NCI-H510A treated with DMSO at 0.1 percent for 48 hours (cell line): ENCODE results near the gene DDN.

Source experiments
- DNase-seq: peaks from one replicate; lab custom pipeline; 2025; lab: John Stamatoyannopoulos, UW

Gene DDN

GRCh38 chr12:49013428-49013827, 14.3 kb upstream of the DDN start:
- no peak for DNase-seq

DNA sequence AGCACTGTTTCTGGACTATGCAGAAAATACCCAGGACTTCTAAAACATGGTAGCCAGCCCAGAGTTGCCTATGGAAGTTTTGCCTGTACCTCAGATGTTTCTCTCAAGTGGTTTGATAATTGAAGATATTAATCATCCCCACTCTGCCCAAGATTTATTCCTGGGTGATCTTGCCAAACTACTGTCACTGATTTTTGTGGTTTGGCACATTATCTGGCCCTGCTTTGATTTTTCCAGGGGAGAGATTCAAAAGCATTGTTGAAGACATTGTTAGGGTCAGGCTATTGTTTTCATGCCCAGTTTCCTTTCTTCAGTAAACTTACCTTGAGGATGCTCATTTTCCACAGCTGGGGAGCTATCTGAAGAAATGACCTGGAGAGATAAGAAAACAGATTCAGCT, 13.6 kb upstream of the DDN start:
- DNase-seq: no peak

- no peak for DNase-seq
These were observed 11.0 kb upstream of the DDN start for GRCh38 chr12:49010092-49010668.

DNA sequence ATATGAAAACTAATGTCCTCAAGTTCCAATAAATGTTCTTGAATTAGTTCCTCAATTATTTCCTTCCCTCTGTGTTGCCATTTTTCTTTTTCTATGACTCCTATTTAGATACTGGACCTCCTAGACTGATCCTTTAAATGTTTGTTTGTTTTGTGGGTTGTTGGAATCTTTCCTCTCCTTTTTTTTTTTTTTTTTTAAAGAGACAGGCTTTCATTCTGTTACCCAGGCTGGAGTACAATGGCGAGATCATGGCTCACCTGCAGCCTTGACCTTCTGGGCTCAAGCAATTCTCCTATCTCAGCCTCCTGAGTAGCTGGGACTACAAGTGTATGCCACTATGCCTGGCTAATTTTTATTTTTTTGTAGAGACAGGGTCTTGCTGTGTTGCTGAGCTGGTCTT, 9.8 kb upstream of the DDN start:
- DNase-seq: no peak

DNA sequence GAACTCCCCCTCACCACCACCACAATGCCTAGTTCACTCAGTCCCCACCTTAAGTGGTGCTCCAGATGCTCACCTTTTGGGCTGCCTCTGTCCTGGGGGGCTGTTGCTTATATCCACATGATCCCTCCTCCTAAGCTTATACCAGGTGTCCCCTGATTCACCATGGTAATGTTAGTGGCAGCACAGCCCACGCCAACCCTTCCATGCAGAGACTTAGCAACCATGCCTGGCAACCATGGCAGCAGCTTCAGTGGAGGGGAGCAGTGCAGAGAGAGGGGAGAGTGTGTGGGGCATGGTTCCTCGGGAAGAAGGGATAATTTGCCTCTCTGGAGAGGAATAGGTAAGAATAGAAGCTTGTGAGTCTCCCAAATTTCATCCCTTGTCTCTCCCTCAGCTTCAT, 1.2 kb upstream of the DDN start:
- DNase-seq: no peak

DNA sequence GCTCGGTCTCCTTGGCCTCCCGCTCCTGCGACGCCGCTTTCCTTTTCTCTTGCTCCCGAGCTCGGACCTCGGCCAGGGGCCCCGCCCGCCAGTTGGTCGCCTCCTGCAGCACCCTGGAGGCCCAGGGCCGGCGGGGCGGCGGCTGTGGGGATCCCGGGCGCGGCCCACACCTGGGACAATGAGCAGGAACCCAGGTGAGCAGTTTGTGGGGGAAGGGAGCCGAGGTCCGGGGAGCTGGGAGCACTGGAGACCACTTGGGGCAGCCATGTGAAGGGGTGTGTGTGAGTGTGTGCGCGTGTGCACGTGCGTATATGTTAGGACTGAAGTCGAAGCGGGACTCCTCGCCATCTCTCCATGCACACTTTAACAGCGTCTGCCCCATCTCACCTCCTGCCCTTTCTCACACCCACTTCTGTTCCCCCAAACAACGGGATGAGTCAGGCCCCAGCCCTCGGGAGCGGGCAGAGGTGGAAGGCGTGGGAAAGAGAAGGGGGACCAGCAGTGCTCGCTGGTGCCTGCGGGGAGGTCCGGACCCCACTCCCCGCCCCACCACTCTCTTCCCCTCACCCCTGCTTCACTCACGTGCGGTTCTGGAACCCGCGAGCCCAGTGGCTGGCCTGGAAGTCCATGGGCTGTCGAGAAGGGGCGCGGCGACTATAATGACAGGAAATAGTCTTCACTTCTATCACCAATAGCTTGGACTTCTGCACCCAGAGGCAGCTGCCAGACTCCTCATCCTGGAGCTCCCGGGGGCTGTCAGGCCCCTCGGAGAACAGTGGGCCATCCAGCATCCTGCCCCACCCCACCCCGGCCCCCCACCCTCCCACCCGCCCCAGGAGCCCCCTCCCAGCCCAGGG, 450 bp downstream of the DDN start:
- no peak for DNase-seq

- peak; percentile 36 for DNase-seq
These were observed 1.3 kb downstream of the DDN start for GRCh38 chr12:48997719-48998496.

DNA sequence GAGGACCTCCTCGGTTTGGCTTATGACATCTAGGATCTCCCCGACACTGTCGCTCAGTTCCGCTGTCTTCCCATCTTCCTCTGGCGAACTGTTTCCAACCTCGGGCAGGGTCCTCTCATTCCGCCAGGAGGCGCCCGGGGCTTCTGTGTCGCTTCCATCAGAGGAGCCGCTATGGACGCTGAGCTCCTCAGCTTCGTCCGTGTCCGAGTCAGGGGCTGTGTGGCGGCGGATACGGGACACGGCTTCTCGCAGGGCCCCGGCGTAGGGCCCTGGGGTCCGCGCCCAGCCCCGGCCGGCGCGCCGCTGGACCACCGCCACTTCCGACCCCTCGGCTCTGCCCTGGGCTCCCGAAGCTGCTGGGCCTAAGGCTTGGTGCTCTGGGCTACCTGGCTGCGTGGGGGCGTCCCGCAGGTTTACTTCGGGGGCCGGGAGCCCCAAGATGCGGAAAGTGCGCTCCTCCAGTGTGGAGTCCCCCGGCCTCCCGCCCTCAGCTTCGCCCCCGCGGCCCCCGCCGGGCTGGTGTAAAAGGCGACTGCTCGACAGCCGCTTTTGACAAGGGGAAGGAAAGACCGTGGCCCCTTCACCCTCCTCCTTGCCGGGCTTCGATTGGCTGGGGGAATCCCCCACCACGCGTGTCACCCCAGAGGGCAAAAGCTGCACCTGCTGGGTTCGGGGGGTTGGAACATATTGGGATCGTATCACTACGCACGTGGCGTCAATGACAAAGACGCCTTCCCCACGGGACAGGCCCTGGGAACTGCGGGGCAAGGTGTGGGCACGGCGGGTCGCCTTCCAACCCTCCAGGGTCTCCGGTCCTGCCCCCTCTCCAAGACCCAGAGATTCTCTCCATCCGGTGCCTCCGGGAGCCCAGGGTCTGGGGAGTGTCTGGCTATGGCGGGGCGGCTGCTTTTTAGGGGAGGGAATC, 2.1 kb downstream of the DDN start:
- DNase-seq: peak; percentile 73

DNA sequence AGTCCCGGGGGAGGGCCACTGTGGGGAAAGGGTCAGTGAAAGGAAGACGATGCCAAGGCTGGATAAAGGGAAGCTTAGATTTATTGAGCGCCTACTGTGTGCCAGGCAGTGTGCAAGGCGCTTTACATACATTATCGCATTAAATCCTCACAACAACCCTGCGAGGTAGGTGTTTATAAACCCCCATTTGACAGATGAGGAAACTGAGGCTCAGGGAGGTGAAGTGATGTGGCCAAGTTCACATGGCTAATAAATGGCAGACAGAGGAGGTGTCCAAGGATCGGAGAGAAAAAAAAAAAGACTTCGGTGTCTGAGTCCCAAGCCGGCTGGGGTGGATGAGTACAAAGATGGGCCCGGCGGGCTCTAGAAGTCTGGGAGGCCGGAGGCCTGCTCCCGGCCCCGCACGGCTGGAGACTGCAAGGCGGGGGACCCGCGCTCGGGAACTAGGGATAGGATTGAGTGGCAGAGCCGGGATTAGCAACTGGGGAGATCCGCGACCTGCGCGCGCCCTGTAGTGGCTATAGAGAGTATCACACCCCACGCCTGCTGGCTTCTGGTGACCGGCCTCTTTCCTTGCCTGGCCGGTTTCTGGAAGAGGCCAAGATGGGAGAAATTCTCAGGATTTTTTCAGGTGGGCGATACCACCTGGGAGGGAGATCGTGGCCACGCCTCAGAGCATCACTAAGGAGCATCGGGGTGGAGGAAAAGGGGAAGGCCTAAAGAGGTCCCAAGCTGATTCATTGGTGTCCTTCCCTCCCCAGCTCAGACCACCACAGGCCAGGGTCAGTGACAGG, 3.9 kb downstream of the DDN start:
- DNase-seq: peak; percentile 85

- no peak for DNase-seq
These were observed 4.7 kb downstream of the DDN start for GRCh38 chr12:48994224-48995085.

DNA sequence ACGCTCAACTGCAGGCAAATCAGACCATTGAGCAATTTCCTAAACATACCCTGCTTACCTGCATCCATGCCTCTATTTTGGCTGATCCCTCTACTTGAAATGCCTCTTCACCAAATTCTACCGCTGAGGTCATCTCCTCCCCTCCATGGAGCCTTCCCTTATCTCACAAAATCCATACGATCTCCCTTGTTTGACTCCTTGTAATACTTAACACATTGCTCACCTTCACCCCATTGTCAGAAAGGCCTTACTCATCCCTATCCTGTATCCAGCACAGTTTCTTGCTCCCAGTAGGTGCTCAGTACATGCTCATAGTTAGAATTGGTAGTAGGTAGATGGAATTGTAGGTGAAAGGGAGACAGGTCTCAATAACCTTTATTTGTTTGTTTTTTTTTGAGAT, 5.4 kb downstream of the DDN start:
- no peak for DNase-seq

DNA sequence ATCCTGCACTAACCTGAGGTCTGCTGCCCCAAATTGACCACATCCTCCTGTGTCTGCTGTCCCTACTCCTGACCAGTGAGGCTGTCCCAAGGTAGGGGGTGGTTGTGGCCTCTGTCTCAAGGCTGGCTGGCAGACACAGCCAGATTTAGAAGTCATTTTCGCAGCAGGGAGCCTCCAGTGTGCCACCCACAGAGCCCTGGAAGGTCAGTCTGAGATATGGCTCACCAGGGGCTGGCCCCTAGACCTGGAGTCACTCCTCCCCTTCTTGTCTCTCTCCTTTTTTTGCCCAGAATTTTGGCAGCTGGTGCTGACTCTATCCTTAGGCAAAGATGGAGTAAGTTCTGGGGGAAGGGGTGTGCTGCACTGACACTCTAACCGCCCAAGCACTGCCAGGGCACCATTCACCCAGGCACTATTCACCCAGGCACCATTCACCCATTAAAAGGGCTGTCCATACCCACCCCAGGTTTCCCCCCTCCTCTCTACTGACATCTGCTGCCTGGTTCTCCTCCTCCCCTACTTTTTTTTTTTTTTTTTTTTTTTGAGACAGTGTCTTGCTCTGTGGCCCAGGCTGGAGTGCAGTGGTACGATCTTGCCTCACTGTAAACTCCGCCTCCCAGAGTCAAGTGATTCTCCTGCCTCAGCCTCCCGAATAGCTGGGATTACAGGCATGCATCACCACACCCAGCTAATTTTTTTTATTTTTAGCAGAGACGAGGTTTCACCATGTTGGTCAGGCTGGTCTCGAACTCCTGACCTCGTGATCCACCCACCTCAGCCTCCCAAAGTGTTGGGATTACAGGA, 7.7 kb downstream of the DDN start:
- DNase-seq: no peak

DNA sequence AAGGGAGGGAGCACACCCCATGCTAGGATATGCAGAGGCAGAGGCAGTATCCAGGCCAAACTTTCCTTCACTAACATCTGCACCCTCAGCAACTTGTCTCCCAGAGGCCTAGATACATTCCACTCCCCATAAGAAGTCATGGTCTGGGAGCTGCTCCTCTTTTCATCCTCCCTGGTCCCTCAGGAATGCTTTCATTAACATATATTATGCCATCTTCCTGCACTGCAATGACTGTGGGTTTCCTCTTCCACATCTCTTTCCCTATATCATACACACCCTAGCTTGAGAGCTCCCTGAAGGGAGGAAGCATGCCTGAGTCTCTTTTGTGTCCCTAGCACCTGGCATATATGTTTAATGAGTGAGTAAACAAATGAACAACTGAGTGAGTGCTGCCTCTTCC, 8.6 kb downstream of the DDN start:
- peak; percentile 65 for DNase-seq

DNA sequence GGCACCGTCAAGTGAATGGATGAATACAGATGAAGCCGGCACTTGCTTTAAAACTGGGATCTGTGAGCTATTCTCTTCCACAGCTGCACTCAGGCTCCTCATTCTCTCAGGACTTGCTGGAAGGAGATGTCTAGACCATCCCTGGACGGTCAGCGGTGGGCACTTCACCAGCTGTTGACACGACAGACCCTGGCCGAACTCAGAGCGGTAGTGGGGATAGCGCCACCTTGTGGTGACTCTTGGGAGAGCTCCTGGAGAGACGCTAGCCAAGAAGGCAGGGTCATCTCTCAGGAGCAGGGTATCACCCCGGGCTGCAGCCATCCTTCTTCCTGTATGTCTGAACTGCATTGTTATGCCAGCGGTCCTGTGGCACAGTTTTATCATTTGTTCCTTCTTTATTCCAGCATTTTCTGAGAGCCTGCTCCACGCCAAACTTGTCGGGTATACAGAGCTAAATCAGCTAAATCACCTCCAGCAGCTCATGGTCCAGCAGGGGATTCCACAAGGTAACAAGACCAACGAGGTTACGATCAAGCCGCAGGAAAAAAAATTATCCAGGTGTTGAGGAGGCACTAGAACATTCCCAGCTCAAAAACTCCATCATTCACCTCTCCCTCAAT, 11.0 kb downstream of the DDN start:
- DNase-seq: no peak

GRCh38 chr12:48986720-48987291, 12.4 kb downstream of the DDN start:
- DNase-seq: no peak

DNA sequence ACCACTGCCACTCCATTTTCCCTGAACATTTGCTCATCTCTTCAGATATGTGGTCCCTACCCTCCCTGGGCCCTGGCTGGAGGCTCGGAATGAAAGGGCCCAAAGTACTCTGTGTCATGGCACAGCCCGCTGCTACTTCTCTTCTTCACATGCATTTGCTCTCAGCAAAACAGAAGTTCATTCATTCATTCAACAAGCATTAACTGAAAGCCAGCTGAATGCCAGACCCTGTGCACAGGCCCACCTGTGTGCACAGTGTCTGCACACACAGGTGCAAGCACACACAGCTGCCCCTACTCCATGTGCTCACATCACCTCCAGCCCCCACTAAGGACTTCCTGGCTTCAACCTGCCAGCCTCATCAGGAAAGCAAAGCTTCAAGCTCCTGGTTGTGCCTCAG, 13.3 kb downstream of the DDN start:
- DNase-seq: no peak

DNA sequence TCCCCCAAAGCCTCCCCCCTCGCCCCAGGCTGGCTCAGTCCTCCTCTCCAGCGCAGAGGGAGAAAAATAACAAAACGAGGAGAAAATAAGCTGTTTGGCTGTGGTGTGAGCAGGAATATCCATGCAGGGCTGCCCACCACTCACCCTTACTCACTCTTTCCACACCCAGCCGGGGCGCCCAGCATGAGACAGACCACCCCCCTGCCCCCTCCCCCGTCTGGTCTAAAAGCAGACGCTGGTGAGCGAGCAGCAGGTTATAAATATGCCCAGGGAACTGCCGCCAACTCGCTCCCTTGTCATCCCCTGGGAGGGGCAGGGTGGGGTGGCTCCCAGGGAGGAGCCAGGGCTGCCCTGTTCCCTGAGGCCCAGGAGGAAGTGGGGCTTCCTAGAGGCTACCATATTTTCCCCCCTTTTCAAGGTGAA, 13.7 kb downstream of the DDN start:
- DNase-seq: no peak

DNA sequence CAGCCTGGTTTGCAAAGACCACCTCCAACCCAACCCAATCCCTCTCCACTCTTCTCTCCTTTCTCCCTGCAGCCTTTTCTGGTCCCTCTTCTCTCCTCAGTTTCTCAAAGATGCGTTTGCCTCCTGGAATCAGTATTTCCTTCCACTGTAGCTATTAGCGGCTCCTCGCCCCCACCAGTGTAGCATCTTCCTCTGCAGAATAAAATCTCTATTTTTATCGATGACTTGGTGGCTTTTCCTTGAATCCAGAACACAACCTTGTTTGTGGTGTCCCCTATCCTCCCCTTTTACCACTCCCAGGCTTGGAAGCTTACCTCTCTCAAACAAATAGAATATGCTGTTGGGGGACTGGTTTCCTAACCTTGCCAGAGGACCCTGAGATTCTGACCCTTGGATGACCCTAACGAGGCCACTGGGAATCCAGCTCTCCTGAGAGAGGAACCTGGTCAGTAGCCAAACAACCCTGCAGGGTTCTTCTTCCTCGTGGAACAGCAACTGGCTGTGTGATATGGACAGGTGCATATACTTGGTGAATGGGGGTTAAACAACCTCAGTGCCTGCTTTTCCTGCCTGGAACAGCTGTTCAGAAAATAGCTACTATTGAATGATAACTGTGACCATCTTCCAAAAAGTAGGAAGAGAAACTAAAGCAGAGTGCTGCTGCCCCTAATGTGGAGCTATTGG, 16.6 kb downstream of the DDN start:
- DNase-seq: no peak
